HK-2 (cell line): ENCODE data around the gene TLE5.
"Not testable (repeated sequence)": the region's sequence is repeated elsewhere in the genome, so short reads cannot be mapped to it uniquely, and the experiment has no call there.

Source experiments
- DNase-seq: peaks from one replicate; pipeline ENCODE4 v3.0.0-alpha.2; 2018; ENCODE audit not compliant: unreplicated experiment

Gene TLE5

DNA sequence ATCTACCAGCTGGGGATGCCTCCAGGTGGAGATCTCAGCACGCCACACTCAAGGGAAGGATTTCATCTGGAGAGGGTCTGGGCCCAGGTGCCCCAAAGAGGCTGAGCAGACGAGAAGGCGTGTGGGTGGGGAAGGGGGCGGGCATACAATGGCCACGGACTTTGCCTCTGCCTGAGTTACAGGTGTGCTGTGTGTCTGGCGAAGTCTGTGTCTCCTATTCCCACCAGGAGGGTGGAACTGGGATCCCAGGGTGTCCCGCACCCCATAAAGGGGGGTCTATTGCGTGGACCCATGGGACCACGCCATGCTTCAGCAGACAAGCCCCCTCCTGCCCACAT is 36.8 kb downstream of the TLE5 start:
- no peak for DNase-seq

DNA sequence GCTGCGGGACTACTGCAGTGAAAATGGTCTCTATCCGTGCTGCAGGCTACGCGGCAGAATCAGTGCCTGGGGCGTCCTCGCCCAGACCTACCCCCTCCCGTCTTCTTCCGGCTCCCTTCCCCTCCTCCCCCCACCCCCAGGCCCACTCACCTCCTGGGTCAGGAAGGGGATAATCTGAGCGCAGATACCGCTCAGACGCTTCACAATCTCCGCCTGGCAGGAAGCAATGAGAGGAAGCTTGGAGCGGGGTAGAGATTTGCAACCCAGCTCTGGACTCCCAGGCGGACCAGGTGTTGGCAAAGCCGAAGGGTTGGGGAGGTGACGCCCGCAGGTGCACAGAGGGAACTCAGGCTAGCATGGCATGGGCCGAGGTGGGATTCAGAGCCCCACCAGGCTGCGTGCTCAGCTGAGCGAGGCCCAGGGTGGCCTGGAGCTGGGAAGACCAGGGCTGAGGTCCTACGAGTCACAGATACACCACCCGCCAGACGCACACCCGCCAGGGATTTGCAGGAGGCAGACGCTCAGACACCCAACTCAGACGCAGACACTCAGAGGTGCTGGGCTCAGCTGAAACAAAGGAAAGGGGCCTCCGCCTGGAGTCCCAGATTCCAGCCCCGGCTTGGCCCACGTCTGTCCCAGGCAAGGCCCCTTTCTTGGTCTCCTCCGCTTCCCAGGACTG is 37.3 kb downstream of the TLE5 start:
- no peak for DNase-seq

DNA sequence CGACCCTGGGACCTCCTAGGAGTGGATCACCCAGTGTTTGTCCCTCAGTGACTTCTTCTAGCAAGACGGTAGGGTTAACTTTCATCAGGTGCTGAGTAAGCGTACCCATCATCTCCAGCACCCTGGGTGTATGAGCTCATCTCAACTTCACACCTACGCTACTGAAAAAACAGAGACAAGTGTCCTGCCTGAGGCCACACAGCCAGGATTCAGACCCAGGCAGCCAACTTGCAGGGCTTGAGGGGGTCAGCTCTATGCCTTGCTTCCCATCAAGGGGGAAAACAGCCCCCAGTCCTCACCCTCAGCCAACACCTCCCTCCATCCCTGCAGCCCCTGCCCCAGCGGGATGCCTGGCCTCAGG is 37.8 kb downstream of the TLE5 start:
- DNase-seq = no peak

DNA sequence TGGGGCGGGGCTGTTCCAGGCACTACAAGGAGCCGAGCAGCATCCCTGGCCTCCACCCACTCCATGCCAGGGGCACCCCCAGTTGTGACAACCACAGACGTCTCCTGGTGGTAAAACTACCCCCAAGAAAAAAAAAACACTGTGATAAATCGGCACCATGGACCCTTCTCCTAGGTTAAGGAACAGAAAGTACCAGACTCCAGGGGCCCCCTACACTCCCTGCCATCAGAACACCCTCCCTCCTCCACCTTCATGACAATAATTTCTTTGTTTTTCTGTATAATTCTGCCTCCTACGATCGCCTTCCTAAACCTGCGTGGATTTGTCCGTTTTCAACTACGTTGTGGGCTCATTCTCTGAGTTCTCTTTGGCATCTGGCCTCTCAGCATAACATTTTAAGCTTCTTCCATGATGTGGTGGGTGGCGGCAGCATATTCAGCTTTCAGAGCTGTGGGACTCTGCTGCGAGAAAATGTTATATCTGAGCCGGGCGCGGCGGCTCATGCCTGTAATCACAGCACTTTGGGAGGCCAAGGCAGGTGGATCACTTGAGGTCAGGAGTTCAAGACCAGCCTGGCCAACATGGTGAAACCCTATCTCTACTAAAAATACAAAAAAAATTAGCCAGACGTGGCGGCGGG is 41.9 kb downstream of the TLE5 start:
- DNase-seq = no peak

DNA sequence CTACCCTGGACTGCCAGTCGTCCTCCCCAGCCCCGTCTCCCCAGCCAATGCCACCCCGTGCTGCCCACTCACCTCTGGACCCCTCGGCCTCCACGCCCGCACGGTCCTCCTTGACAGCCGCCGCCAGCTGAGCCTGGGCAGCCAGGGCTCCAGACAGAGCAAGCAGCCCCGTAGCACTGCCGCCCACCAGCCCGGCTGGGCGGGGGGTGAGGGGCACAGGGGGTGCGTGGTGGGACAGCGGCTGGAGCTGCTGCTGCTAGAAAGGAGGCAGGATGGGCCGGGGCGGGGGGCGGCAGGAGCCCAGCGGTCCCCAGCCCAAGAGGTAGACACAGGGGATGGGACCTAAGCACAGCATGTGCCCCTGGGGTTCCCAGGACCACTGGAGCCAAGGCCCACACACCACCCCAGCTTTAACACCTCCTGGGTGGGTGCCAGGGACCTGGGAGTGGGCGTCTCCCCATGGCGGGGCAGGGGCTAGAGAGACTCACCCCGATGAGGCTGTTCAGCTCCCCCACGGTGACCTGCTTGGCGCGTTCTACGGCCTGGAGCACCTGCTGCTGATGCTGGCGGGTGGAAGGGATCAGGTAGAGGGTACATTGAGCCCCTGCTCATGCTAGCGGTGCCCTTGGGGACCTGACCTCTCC is 43.0 kb downstream of the TLE5 start:
- no peak for DNase-seq

DNA sequence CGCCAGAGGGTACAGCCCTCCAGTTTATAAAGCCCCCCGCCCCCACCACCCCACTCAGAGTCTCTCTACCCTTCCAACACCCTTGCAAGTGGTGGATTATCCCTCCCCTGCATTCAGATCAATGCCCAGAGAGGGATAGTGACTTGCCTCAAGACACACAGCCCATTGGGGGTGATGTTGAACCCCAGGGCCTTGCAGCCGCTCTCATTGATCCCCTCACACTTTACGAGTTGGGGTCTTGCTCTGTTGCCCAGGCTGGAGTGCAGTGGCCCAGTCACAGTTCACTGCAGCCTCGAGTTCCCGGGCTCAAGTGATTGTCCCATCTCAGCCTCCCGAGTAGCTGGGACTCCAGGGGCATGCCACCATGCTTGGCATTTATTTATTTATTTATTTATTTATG is 44.4 kb downstream of the TLE5 start:
- no peak for DNase-seq

DNA sequence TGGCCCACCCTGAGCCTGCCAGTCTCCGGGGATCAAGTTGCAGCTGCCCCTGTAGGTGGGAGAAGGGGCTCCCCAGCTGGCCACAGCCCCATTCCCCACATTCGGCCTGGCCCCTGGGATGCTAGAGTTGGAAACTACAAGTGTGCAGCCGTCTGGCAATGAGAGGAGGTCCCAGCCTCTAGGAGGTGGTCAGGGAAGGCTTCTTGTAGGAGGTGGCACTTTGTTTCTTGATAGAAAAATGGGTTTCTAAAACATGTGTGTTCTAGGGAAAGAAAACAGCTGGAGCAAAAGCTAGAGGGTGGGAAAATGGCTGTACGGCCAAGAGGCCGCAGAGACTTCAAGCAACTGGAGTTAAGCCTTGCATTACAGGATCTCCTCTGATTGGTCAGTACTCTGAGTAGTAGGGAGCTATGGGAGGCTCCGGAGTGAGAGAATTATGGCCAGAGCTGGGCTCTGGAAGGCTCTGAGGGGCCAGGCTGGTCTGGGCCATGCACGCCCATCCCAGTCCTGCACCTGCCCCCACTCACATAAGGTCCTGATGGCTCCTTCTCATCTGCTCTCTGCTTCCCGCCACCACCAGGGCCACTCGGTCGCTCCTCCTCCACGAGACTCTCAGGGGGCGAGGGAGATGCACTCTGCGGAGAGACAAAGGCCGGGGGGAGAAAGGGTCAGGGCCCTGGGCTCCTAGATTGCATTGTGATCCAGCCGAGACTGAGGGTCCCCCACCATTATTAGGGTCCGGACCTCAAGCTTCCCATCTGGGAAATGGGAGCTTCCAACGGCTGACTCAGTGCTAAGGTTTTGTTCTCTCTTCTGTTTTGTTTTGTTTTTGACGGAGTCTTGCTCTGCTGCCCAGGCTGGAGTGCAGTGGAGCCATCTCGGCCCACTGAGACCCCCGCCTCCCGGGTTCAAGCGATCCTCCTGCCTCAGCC is 46.9 kb downstream of the TLE5 start:
- DNase-seq = no peak

DNA sequence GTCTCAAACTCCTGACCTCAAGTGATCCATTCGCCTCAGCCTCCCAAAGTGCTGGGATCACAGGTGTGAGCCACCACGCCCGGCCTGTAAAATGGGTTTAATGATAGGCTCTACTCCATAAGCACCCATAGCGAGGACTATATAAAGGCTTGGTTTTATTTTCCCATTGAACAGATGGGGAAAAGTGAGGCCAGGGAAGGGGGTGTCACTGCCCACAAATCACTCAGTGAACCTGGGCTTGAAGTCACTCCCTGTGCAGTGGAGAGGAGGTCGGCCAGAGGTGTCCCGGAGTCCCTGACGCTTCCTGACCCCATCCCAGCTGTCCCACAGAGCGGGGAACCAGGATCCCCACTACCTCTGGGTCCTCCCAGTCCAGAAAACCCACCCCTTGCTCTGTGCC is 48.2 kb downstream of the TLE5 start:
- no peak for DNase-seq

DNA sequence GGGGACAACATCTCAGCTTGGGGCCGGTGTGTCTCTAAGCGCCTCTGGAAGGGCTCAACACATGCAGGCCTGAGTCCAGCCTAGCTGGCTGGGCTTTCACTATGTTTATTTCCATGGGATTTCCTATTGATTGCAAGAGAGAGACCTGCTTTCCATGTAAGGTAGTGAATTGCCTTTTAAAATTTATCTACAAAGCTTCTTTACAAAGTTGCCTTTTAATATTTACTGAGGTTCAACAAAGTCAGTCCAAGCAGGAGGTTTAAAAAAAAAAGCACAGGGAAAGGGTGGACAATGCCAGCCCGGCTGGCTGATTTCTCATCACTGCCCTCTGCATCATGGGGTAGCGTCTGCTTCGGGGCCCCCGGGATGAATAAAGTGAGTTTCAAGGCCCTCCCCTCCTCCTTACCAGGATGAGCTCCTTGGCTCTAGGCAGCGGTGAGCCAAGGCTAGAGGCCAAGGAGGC is 49.0 kb downstream of the TLE5 start:
- no peak for DNase-seq

DNA sequence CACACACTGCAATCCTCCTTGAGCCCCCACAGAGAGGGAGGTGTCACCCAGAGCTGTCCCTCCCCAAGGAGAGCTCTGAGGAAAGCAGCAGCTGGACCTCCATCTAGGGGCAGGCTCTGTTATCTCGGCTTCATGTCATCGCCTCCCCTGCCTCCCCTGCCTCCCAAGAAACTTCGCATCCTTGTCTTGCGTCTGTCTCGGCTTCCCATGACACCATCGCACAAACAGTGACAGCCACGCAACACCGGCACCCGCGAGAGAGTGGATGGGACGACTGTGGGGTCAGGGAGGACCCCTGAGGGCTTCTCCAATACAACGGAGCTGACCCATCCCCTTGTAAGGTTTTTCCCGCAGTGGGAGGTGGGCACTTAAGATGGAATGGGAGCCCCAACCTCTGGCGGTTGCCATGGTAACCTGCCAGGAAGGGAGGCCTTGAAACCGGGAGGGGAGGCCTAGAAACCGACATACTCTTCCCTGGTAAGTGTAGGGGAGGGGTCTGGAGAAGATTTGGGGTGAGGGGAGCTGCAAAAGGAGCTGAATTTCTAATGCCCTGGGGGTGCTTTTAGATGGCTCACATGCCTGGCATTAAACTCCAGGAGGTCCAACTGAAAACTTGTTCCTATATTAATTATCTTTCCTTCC is 49.6 kb downstream of the TLE5 start:
- DNase-seq = no peak

DNA sequence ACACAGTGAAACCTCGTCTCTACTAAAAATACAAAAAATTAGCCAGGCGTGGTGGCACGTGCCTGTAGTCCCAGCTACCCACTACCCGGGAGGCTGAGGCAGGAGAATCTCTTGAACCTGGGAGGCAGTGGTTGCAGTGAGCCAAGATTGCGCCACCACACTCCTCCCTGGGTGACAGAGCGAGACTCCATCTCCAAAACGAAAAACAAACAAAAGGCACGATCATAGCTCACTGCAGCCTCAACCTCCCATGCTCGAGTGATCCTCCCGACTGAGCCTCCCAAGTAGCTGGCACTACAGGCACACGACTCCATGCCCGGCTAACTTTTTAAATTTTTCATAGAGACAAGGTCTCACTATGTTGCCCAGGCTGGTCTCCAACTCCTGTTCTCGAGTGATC is 50.2 kb downstream of the TLE5 start:
- DNase-seq = not testable (repeated sequence)

DNA sequence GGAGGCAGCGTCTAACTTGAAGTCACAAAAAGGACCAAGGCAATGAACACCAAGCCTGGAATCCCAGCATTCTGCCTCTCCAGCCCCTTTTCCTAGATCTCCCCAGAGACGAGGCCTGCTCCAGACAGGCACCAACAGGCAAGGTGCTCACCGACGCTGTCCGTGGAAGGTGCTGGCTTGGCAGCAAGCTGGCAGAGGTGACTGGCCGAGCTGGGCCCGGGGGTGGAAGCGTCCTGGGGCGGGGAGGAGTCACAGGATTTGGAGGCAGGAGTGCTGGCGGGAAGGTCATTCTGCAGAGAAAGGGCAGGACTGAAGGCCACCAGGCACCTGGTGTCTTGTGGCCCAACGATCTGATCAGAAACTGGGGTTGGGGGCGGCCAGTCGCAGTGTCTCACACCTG is 51.4 kb downstream of the TLE5 start:
- no peak for DNase-seq

DNA sequence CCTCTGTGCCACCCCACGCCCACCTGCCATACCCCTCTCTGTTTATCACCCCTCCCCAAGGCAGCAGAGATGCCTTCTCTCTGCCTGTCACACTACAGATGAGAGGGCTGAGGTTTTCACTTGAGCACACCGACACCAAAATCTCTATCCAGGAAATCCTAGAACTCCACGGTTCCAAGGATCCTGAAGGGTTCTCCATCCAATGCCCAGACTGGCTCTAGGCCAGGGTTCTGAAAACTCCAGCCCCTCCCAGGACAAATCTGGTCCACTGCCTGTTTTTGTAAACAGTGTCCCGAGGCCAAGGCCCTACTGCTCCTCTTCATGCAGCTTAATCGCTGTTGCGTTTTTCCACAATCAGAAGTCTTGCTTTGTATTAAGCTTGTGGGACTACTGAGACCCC is 53.3 kb downstream of the TLE5 start:
- no peak for DNase-seq

DNA sequence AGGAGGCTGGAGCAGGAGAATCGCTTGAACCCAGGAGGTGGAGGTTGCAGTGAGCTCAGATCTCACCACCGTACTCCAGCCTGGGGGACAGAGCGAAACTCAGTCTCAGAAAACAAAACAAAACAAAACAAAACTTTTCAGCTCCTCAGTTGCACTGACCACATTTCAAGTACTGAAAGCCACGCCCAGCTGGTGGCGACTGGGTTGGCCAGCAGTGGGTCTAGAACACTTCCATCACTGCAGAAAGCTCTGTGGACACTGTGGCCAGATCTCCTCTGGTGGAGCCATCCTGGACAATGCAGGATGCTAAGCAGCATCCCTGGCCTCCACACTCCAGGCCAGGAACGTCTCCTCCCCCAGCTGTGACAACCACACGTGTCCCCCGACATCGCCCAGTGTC is 54.3 kb downstream of the TLE5 start:
- no peak for DNase-seq

DNA sequence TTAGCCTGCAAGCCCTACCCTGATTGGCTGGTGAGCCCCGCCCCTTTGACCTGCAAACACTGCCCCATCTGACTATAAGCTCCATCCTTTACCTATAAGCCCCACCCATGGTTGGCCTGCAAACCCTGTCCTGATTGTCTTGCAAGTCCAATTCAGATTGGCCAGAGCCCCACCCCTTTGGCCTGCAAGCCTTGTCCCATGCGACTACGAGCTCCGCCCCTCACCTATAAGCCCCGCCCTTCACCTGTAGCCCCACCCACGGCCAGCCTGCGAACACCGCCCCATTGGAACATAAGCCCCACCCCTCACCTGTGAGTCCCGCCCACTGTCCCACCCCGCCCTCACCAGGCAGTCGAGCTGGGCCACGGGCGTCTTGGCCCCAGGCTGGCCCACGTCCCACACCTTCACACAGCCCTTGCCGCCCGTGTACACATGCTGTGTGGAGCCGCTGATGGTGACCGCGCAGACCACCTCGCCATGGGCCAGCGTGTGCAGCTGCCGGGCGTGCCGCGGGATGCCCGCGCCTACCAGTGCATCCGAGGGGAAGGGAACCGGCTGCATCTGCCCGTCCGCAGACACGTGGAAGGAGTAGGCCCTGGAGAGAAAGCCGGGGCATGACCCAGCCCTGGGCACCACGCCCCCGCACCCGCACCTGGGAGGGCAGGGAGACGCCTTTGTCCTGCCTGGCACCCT is 56.1 kb downstream of the TLE5 start:
- no peak for DNase-seq

DNA sequence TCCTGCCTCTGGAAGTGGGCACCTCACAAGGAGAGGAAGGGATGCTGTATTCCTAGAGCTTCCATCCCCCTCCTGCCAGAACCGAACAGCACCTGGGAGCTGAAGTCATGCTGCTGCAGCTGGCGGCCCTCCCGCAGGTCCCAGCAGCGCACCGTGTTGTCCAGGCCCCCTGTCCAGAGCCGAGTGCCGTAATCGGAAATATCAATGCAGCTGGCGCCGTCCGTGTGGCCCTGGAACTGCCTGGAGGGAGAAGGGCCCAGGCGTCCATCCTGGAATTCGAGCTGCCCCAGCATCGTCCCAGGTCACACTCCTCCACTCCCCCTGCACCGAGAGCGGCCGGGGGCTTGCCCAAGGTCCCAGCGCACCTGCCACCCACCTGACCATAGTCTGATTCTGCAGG is 57.0 kb downstream of the TLE5 start:
- DNase-seq = no peak

DNA sequence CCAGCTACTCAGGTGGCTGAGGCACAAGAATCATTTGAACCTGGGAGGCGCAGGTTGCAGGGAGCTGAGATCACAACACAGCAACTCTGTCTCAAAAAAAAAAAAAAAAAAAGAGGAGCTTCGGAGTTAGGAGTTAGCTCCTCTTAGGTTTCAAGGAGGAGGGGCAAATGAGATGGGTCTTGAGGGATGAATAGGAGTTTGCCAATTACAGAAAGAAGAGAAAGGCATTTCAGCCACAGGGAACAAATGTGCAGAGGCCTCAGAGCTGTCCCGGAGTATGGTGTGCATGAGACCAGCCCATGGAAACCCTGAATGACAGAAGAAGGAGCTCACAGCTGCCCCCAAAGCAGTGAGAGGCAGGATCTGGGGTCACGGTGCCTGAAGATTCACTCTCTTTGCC is 57.8 kb downstream of the TLE5 start:
- DNase-seq = no peak

DNA sequence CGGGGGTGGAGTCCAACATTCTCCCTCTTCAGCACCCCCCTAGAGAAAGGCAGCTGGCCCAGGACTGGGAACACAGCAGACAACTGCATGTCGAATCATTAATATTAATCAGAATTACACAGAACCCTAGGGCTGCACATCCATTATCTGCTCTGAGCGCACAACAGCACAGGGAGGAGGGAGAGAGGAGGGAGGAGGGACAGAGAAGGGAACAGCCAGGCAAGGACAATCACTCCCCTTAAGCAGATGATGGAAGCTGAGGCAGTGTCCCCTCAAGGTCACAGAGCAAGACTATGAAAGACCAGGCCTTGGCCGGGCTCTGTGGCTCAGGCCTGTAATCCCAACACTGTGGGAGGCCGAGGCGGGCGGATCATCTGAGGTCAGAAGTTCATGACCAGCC is 59.2 kb downstream of the TLE5 start:
- DNase-seq = no peak
